Stimulated activated CD4-positive, alpha-beta T cell treated with anti-CD3 and anti-CD28 coated beads, Interleukin-4, amount 100 ng/mL, for 48 hours (primary cell): ENCODE measurements around the gene CPNE9.

Source experiments
- DNase-seq, 2 donors: peaks; one replicate each; pipeline ENCODE4 v3.0.0-alpha.2; 2020; ENCODE audit warnings: low read depth in 2 of 2

Gene CPNE9

GRCh38 chr3:9715764-9716437 is 12.3 kb downstream of the CPNE9 start:
- DNase-seq: peak in 1 of 2 donors; percentile 35

- no peak for DNase-seq
Measured at GRCh38 chr3:9716801-9717555, 13.3 kb downstream of the CPNE9 start.

GRCh38 chr3:9717563-9717962 is 13.9 kb downstream of the CPNE9 start:
- DNase-seq: no peak

GRCh38 chr3:9718118-9718517 is 14.5 kb downstream of the CPNE9 start:
- DNase-seq: no peak

GRCh38 chr3:9721015-9721699 is 17.5 kb downstream of the CPNE9 start:
- DNase-seq: no peak

GRCh38 chr3:9721700-9722060 is 18.0 kb downstream of the CPNE9 start:
- DNase-seq: no peak

GRCh38 chr3:9725775-9726515 is 22.3 kb downstream of the CPNE9 start:
- no peak for DNase-seq

- DNase-seq: peak; percentile 43 to 46
Measured at GRCh38 chr3:9727041-9727595, 23.5 kb downstream of the CPNE9 start.

- no peak for DNase-seq
Measured at GRCh38 chr3:9727743-9728142, 24.1 kb downstream of the CPNE9 start.

GRCh38 chr3:9729419-9729818 is 25.8 kb downstream of the CPNE9 start:
- DNase-seq: no peak

- no peak for DNase-seq
Measured at GRCh38 chr3:9730657-9731205, 27.1 kb downstream of the CPNE9 start.

GRCh38 chr3:9731206-9732079 is 27.8 kb downstream of the CPNE9 start, which contains the start of gene BRPF1:
BRPF1 (plus strand) TSS chr3:9731735; CDS start chr3:9734141, 2,406 bp downstream.
- peak; percentile 100 for DNase-seq

- peak; percentile 22 to 24 for DNase-seq
Measured at GRCh38 chr3:9732080-9732739, 28.6 kb downstream of the CPNE9 start.

GRCh38 chr3:9732740-9733115 is 29.1 kb downstream of the CPNE9 start:
- DNase-seq: no peak

- no peak for DNase-seq
Measured at GRCh38 chr3:9736831-9737230, 33.2 kb downstream of the CPNE9 start.

GRCh38 chr3:9739181-9739580 is 35.5 kb downstream of the CPNE9 start:
- DNase-seq: no peak

GRCh38 chr3:9742560-9742959 is 38.9 kb downstream of the CPNE9 start:
- no peak for DNase-seq

GRCh38 chr3:9743548-9743947 is 39.9 kb downstream of the CPNE9 start:
- DNase-seq: no peak

- no peak for DNase-seq
Measured at GRCh38 chr3:9744162-9744561, 40.5 kb downstream of the CPNE9 start.

GRCh38 chr3:9745521-9745920 is 41.9 kb downstream of the CPNE9 start:
- DNase-seq: no peak
